ENCODE data around the gene BRWD1.

BRWD1 gene

GRCh38 chr21:39313571-39314142 lies at the start of gene BRWD1:
Gene BRWD1 (minus strand): TSS chr21:39313632. CDS start chr21:39313491, 141 bp downstream.
- peak; percentile 82 for DNase-seq

- no peak for DNase-seq
These were observed 49.3 kb upstream of the BRWD1 start for GRCh38 chr21:39362733-39363132.

GRCh38 chr21:39359382-39359781 lies 46.0 kb upstream of the BRWD1 start:
- DNase-seq, result no peak

- no peak for DNase-seq
These were observed 39.9 kb upstream of the BRWD1 start for GRCh38 chr21:39353295-39353694.

GRCh38 chr21:39350094-39351005 lies 36.9 kb upstream of the BRWD1 start:
- no peak for DNase-seq

GRCh38 chr21:39349211-39350093 lies 36.0 kb upstream of the BRWD1 start:
- DNase-seq, result peak; percentile 92

- DNase-seq, result peak; percentile 73
These were observed 35.2 kb upstream of the BRWD1 start, which contains the start of gene HMGN1 for GRCh38 chr21:39348355-39349210. Gene HMGN1 (minus strand): TSS chr21:39349088. CDS start chr21:39348917, 171 bp downstream.

- DNase-seq, result peak; percentile 27
These were observed 34.6 kb upstream of the BRWD1 start for GRCh38 chr21:39348040-39348354.

- no peak for DNase-seq
These were observed 34.1 kb upstream of the BRWD1 start for GRCh38 chr21:39347537-39347936.

GRCh38 chr21:39346671-39347331 lies 33.4 kb upstream of the BRWD1 start:
- no peak for DNase-seq

- DNase-seq, result peak; percentile 51
These were observed 32.8 kb upstream of the BRWD1 start for GRCh38 chr21:39346206-39346605.

GRCh38 chr21:39345440-39345839 lies 32.0 kb upstream of the BRWD1 start:
- no peak for DNase-seq

GRCh38 chr21:39344848-39345247 lies 31.4 kb upstream of the BRWD1 start:
- DNase-seq, result no peak

GRCh38 chr21:39341249-39341923 lies 28.0 kb upstream of the BRWD1 start:
- DNase-seq, result no peak

- DNase-seq, result no peak
These were observed 27.3 kb upstream of the BRWD1 start for GRCh38 chr21:39340687-39341086.

GRCh38 chr21:39339231-39339630 lies 25.8 kb upstream of the BRWD1 start:
- no peak for DNase-seq

- no peak for DNase-seq
These were observed 23.1 kb upstream of the BRWD1 start for GRCh38 chr21:39336457-39337008.

- DNase-seq, result no peak
These were observed 21.2 kb upstream of the BRWD1 start for GRCh38 chr21:39334611-39335010.

GRCh38 chr21:39332175-39332574 lies 18.7 kb upstream of the BRWD1 start:
- no peak for DNase-seq

- DNase-seq, result no peak
These were observed 16.6 kb upstream of the BRWD1 start for GRCh38 chr21:39330001-39330400.

GRCh38 chr21:39327727-39328126 lies 14.3 kb upstream of the BRWD1 start:
- DNase-seq, result no peak

All from inflammatory macrophage treated with lipopolysaccharide for 4 hours (primary cell).